ENCODE data around the gene KRT6B. TPM values are rescaled to one million over a fixed set of nuclear protein-coding genes. Genes with fewer than 3 reads are reported as not detected.

The KRT6B gene
- total RNA-seq, 2 donors from 2014 or later = not detected

Other genes with a start within 250 kb of the KRT6B start
- 1 to 10 TPM; 2.6 to 6.1 TPM for gene KRT7, start 218.9 kb downstream of the KRT6B start, total RNA-seq
- under 1 TPM in 1 of 2 donors, not detected in 1; 0.43 TPM for gene KRT86, start 177.5 kb downstream of the KRT6B start, total RNA-seq
- under 1 TPM in 1 of 2 donors, not detected in 1; 0.22 TPM for gene KRT81, start 160.6 kb downstream of the KRT6B start, total RNA-seq
- gene KRT83, start 130.7 kb downstream of the KRT6B start, total RNA-seq = not detected
- not detected for gene KRT85, start 84.7 kb downstream of the KRT6B start, total RNA-seq
- not detected for gene KRT84, start 66.5 kb downstream of the KRT6B start, total RNA-seq
- gene KRT82, start 45.8 kb downstream of the KRT6B start, total RNA-seq = not detected
- not detected for gene KRT75, start 17.8 kb downstream of the KRT6B start, total RNA-seq
- not detected for gene KRT6C, start 21.7 kb upstream of the KRT6B start, total RNA-seq
- gene KRT6A, start 41.1 kb upstream of the KRT6B start, total RNA-seq = not detected
- gene KRT5, start 68.2 kb upstream of the KRT6B start, total RNA-seq = not detected
- gene KRT71, start 101.0 kb upstream of the KRT6B start, total RNA-seq = not detected
- not detected for gene KRT74, start 121.7 kb upstream of the KRT6B start, total RNA-seq
- under 1 TPM in 1 of 2 donors, not detected in 1; 0.43 TPM for gene KRT72, start 149.3 kb upstream of the KRT6B start, total RNA-seq
- under 1 TPM in 1 of 2 donors, not detected in 1; 0.52 TPM for gene KRT73, start 166.4 kb upstream of the KRT6B start, total RNA-seq
- not detected for gene KRT2, start 200.1 kb upstream of the KRT6B start, total RNA-seq
- not detected for gene KRT1, start 228.3 kb upstream of the KRT6B start, total RNA-seq

All from natural killer cell treated with Interleukin-12 subunit alpha and Interleukin-12 subunit beta and Interleukin-15 and Interleukin-18, amount 100 ng/mL, for 72 hours (primary cell).